ENCODE data around the gene HELB.

Gene HELB

GRCh38 chr12:66361703-66362102 lies 59.4 kb downstream of the HELB start:
- no peak overlapping the region for H3K4me3 ChIP-seq (ENCODE audit: low read length)
- no peak for TF ChIP-seq ZNF274 (IDR thresholded peaks at IDR 0.05; ENCODE audit: low read depth, low read length)

- no peak for TF ChIP-seq ZNF274 (IDR thresholded peaks at IDR 0.05; ENCODE audit: low read depth, low read length)
- no peak overlapping the region for H3K4me3 ChIP-seq (ENCODE audit: low read length)
Measured at GRCh38 chr12:66365718-66366490, 63.6 kb downstream of the HELB start.

GRCh38 chr12:66367015-66367667 lies 64.8 kb downstream of the HELB start:
- no peak for TF ChIP-seq ZNF274 (IDR thresholded peaks at IDR 0.05; ENCODE audit: low read depth, low read length)
- H3K4me3 ChIP-seq (ENCODE audit: low read length), result no peak overlapping the region

GRCh38 chr12:66371982-66372381 lies 69.7 kb downstream of the HELB start:
- TF ChIP-seq ZNF274 (IDR thresholded peaks at IDR 0.05; ENCODE audit: low read depth, low read length), result no peak
- H3K4me3 ChIP-seq (ENCODE audit: low read length), result no peak overlapping the region

GRCh38 chr12:66375560-66375959 lies 73.3 kb downstream of the HELB start:
- H3K4me3 ChIP-seq (ENCODE audit: low read length), result no peak overlapping the region
- no peak for TF ChIP-seq ZNF274 (IDR thresholded peaks at IDR 0.05; ENCODE audit: low read depth, low read length)

- H3K4me3 ChIP-seq (ENCODE audit: low read length), result no peak overlapping the region
Measured at GRCh38 chr12:66379616-66380015, 77.3 kb downstream of the HELB start.

GRCh38 chr12:66380769-66381535 lies 78.7 kb downstream of the HELB start:
- TF ChIP-seq ZNF274 (IDR thresholded peaks at IDR 0.05; ENCODE audit: low read depth, low read length), result no peak
- no peak overlapping the region for H3K4me3 ChIP-seq (ENCODE audit: low read length)

More at GRCh38 chr12:66379616-66380015, 77.3 kb downstream of the HELB start:
- TF ChIP-seq ZNF274 (IDR thresholded peaks at IDR 0.05; ENCODE audit: low read depth, low read length), result no peak

- no peak overlapping the region for H3K4me3 ChIP-seq (ENCODE audit: low read length)
- TF ChIP-seq ZNF274 (IDR thresholded peaks at IDR 0.05; ENCODE audit: low read depth, low read length), result no peak
Measured at GRCh38 chr12:66387117-66387516, 84.8 kb downstream of the HELB start.
